Renal cortical epithelial cell (primary cell): ENCODE data around the gene ZNF543. TPM values are rescaled to one million over a fixed set of nuclear protein-coding genes. Genes with fewer than 3 reads are reported as not detected.

Source experiments
- total RNA-seq: library from RNA; depleted of rRNA; stranded (reverse); fragments of >200 nt; gene quantifications from 2 replicates; pipeline ENCODE4 v1.2.3, GENCODE V29; 2014

The ZNF543 gene
- total RNA-seq, 1 donor from 2014 or later = 19.2 TPM

Other genes with a start within 250 kb of the ZNF543 start
- not detected in 2 replicates for gene USP29, start 200.5 kb upstream of the ZNF543 start, total RNA-seq
- gene ZIM3, start 175.3 kb upstream of the ZNF543 start, total RNA-seq = not detected in 2 replicates
- gene DUXA, start 153.0 kb upstream of the ZNF543 start, total RNA-seq = not detected in 2 replicates
- 37.5 and 69.3 TPM in 2 replicates for gene ZNF264, start 129.0 kb upstream of the ZNF543 start, total RNA-seq
- 0.20 and 3.1 TPM in 2 replicates for gene AURKC, start 89.4 kb upstream of the ZNF543 start, total RNA-seq
- gene ZNF805, start 79.8 kb upstream of the ZNF543 start, total RNA-seq = 31.3 and 39.8 TPM in 2 replicates
- 88.0 and 164 TPM in 2 replicates for gene ZNF460, start 40.0 kb upstream of the ZNF543 start, total RNA-seq
- gene ZNF304, start 30.8 kb downstream of the ZNF543 start, total RNA-seq = 12.2 and 13.5 TPM in 2 replicates
- gene TRAPPC2B, start 43.1 kb downstream of the ZNF543 start, total RNA-seq = 15.5 and 17.2 TPM in 2 replicates
- gene ZNF547, start 43.1 kb downstream of the ZNF543 start, total RNA-seq = 1.9 and 7.3 TPM in 2 replicates
- 23.4 and 24.9 TPM in 2 replicates for gene ZNF548, start 69.4 kb downstream of the ZNF543 start, total RNA-seq
- 7.6 and 19.4 TPM in 2 replicates for gene ZNF17, start 90.7 kb downstream of the ZNF543 start, total RNA-seq
- 11.6 and 15.8 TPM in 2 replicates for gene ZNF749, start 114.9 kb downstream of the ZNF543 start, total RNA-seq
- gene VN1R1, start 136.7 kb downstream of the ZNF543 start, total RNA-seq = 0.35 and 0.75 TPM in 2 replicates
- 18.9 and 23.5 TPM in 2 replicates for gene ZNF772, start 157.1 kb downstream of the ZNF543 start, total RNA-seq
- gene ZNF419, start 167.3 kb downstream of the ZNF543 start, total RNA-seq = 6.3 and 10.2 TPM in 2 replicates
- 18.9 and 22.1 TPM in 2 replicates for gene ZNF773, start 179.5 kb downstream of the ZNF543 start, total RNA-seq
- gene ZNF549, start 206.9 kb downstream of the ZNF543 start, total RNA-seq = 7.5 and 9.2 TPM in 2 replicates
- 5.2 and 8.4 TPM in 2 replicates for gene ZNF550, start 239.4 kb downstream of the ZNF543 start, total RNA-seq